Hepatocyte (in vitro differentiated cells): Measurements from ENCODE around the gene ZNF407.

Experiments
- EZH2 ChIP-seq: fragments of 200-600 bp; sonication (generic); IDR thresholded peaks from 2 replicates; pipeline ENCODE4 v1.6.1; 2016; ENCODE audit warnings: antibody characterized with exemption, mild to moderate bottlenecking, borderline replicate concordance
- EZH2phosphoT487 ChIP-seq: fragments of 200-600 bp; sonication (generic); IDR thresholded peaks from one replicate; pipeline ENCODE4 v1.6.1; 2018; ENCODE audit warnings: antibody characterized with exemption, mild to moderate bottlenecking, low read depth, moderate library complexity; ENCODE audit not compliant: unreplicated experiment, severe bottlenecking
- TF ChIP-seq, protein P1 (sequence below): fragments of 200-600 bp; sonication (generic); IDR thresholded peaks from 2 replicates; pipeline ENCODE4 v1.5.1; 2016; ENCODE audit warnings: antibody characterized with exemption, mild to moderate bottlenecking; ENCODE audit not compliant: poor library complexity

DNA sequence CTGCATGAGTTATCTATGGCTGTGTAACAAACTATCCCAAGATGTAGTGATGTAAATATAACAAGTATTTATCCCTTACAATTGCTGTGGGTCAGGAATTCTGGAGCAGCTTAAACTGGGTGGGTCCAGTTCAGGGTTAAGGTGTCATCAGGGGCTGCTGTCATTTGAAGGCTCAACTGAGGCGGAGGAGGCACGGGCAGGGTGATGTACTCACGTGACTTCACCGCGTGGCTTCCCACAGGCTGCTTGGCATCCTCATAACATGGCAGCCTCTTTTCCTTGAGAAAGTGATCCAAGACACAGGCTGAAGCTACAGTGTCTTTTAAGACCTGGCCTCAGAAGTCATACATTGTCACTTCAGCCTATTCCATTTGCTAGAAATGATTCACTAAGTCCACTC is 485.5 kb downstream of the ZNF407 start:
- TF ChIP-seq, protein P1, sequence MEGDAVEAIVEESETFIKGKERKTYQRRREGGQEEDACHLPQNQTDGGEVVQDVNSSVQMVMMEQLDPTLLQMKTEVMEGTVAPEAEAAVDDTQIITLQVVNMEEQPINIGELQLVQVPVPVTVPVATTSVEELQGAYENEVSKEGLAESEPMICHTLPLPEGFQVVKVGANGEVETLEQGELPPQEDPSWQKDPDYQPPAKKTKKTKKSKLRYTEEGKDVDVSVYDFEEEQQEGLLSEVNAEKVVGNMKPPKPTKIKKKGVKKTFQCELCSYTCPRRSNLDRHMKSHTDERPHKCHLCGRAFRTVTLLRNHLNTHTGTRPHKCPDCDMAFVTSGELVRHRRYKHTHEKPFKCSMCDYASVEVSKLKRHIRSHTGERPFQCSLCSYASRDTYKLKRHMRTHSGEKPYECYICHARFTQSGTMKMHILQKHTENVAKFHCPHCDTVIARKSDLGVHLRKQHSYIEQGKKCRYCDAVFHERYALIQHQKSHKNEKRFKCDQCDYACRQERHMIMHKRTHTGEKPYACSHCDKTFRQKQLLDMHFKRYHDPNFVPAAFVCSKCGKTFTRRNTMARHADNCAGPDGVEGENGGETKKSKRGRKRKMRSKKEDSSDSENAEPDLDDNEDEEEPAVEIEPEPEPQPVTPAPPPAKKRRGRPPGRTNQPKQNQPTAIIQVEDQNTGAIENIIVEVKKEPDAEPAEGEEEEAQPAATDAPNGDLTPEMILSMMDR, result no peak
- TF ChIP-seq EZH2 (no peak), EZH2phosphoT487 (no peak)
